GM18511 (cell line): ENCODE data around the gene KLK14.

ENCODE experiments used
- ATAC-seq: cut with Tn5 transposase; IDR thresholded peaks from one replicate; pipeline ENCODE4 v1.9.1; 2021; ENCODE audit warnings: mild to moderate bottlenecking, moderate library complexity; ENCODE audit not compliant: unreplicated experiment

KLK14 gene

DNA sequence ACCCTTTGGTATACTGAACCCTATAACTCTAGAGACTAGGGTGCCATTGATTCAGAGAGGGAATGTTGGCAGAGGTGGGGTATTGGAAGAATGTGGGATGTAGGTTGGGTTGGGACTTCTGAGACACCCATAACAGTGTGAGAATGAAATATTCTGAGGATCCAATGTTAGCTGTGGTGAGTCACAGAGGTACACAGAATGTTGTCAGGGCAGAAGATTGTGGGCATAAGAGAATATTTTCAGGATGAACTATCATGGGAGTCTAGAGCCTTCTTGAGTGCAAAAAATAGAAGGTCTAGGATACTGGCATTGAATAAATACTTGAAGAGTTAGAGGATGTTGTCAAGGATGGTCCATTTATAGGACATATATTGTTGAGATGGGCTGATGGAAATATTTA lies 26.8 kb downstream of the KLK14 start:
- no peak for ATAC-seq

DNA sequence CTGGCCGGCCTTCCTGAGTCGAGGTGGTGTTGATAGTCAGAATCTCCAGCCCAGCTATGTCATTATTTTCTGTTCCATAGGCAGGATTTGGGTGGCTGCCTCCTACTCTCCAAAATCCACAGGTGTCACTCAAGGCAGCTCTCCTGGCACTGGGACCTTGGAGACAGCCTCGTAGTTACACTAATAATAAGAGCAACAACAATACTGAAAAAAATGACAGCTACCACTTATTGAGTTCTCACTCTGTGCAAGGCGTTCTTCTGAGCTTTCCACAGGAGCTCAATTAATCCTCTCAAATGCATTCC lies 35.7 kb downstream of the KLK14 start:
- ATAC-seq = no peak

DNA sequence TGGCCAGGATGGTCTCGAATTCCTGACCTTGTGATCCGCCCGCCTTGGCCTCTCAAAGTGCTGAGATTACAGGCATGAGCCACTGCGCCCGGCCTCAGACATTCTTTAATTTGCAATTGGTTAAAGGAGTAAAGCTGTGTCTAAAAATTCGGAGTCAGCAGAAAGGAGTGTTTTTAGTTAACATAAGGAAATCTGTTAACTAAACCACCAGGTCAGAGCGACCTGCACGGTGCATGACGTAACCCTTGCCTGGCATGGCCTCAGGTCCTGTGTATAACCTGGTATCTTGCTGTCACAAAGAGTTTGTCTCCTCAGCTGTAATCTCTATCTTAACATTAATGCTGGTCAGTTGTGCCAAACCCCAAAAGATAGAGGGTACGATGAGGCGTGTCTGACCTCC lies 38.4 kb downstream of the KLK14 start:
- ATAC-seq = no peak

DNA sequence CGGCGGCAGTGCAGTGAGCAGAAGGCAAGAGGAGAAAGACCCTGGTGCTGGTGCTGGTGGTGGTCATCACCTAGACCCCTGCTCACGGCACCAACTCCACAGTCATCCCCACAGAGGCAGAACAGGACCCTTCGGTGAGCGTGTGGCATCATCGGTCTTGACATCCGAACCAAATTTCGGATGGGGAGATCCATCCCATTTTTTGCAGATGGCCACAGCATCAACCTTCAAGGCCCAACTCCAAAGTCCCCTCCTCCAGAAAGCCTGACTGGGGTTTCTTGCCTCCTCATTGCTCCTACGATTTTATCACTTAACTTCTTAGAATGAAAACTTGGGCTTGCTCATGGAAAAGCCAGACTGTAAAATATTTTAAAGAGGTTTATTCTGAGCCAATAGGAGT lies 39.2 kb downstream of the KLK14 start:
- no peak for ATAC-seq

DNA sequence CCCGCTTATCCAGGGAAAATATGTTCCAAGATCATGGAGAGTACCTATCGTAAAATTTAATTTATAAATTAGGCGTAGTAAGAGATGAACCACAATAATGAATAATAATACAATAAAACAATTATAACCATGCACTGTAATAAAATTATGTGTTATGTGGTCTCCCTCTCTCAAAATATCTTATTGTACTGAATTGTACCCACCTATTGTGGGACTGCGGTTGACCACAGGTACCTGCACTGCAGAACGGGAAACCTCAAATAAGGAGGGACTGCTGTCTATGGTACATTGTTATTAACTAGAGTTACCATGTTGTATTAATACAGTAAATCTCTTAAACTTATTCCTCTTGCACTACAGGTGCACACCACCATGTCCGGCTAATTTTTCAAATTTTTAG lies 42.5 kb downstream of the KLK14 start:
- no peak for ATAC-seq

DNA sequence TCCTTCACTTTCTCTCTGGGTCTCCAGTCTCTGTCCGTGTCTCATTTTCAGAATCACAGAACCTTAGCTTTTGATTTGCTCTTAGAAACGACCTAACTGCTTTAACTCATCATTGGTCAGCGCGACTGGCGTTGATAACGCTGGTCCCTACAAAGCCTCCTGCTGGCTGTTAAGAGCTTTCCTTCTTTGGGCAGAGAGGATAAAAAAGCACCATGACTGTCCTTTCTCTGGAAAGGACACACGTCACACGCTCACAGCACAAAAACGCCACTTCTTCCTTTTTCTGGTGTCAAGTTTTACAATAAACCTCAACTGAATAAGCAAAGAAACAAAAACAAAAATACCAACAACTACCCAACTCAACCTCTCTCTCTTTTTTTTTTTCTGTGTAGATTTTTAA lies 46.2 kb downstream of the KLK14 start:
- no peak for ATAC-seq

DNA sequence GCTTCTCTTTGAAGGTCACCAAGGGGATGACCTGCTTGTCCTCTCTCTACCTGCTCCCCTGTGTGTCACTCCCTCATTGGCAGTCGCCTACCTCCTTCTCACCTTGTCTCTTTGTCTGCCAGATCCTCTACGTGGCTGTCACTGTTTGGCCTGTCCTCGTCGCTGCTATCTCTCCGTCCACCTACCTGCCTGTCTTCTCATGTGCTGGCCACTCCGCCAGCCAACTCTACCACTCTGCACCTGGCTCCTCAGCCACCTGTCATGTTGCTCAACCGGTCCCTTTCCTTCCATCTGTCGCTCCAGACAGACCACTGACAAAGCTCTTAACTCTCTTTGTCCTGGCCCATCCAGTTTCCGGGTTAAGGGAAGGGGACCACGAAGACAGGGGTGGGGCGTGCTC lies 48.0 kb downstream of the KLK14 start, which contains the start of gene KLK12:
Gene KLK12, minus strand, starts transcription at position 299 of the 400 bp plus-strand sequence. CDS start 381 bp downstream, outside the sequence.
- ATAC-seq = no peak

DNA sequence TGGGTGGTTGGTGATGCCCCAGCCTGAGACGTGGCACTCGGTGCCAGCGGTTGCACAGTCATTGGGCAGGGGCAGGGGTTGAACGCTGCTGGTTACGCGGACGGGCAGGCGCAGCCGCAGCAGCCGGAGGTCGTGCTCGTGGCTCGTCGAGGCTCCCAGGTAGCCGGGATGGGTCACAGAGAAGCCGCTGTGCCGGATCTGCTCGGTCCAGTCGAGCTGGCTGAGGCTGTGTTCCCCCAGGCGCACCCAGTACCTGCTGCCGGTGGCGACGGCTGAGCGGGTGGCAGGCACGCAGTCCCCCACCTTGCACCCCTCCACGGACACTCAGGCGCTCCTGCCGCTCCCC lies 50.8 kb downstream of the KLK14 start:
- ATAC-seq = no peak

DNA sequence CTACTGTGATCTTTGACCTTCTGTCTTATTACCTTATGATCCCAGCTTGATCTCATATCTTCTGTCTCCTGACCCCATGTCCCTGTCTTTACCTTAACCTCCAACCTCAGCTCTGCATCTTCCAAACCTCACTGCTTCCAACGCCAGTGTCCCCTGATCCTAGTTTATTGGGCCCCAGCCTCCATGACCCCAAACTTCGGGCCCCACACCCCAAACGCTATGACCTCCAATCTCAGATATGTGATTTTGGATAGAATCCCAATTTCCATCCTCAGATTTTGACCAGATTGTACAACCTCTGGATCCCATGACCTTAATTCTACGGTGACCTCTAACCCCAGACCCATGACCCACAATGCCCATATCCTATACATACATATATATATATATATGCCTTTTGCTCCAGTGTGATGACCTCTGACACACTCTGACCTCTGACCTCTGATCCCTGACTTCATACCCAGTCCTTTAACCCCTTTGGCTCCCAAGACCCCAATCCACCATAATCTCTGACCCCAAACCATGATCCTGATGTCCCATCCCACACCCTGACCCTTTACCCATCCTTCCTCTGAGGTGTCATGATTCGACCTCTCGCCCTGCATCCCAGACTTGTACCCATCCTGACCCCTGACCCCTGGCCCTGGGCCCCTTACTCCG lies 51.3 kb downstream of the KLK14 start:
- ATAC-seq = no peak

DNA sequence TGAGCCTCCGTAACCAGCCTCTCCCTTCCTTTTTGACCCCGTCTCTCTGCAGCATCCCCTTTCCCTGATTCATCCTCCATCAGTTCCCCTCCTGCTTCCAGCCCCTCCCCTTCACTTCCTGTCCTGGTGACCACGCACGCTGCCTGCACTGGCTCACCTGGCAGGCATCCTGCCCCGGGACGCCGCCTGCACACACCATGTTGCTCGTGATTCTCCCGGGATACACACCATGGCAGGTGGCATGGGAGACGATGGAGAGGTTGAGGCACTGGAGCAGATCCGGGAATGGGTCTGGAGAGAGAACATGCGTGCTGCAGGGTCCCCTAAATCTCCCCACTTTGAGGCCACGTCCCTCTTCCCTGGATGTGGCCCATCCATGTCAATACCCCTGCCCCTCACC lies 52.1 kb downstream of the KLK14 start:
- ATAC-seq = no peak

DNA sequence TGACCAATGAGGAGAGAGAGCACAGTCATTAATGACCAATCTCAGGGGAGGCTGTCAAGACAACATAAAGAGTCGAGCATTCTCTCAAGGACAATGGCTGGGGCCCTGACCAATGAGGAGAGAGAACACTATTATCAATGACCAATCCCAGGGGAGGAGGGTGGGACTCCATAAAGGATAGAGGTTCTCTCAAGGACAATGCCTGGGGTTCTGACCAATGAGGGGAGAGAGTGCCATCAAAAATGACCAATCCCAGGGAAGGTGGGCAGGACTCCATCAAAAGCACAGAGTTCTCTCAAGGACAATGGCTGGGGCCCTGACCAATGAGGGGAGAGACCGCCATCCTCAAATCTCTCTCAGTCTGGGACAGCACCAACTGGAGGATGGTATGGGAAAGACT lies 53.0 kb downstream of the KLK14 start:
- no peak for ATAC-seq
